Colonic mucosa (tissue), 4 donors: ENCODE data around the gene ARHGAP28. TPM values are rescaled to one million over a fixed set of nuclear protein-coding genes. Genes with fewer than 3 reads are reported as not detected.

Experiments used
- DNase-seq: peaks from one replicate; pipeline ENCODE4 v3.0.0-alpha.2; 2020
- H3K27ac ChIP-seq: fragments of 200-600 bp; one replicate; pipeline ENCODE4 v1.8.0; 2021
- H3K27me3 ChIP-seq: fragments of 200-600 bp; one replicate; pipeline ENCODE4 v1.8.0; 2021
- H3K36me3 ChIP-seq: fragments of 200-600 bp; one replicate; pipeline ENCODE4 v1.8.0; 2021
- H3K4me1 ChIP-seq: fragments of 200-600 bp; one replicate; pipeline ENCODE4 v1.8.0; 2021; ENCODE audit warnings: mild to moderate bottlenecking
- H3K4me3 ChIP-seq: fragments of 200-600 bp; one replicate; pipeline ENCODE4 v1.8.0; 2021
- H3K9ac ChIP-seq, 2 donors: one replicate each; pipeline ENCODE4 v1.7.0; 2013; ENCODE audit warnings: control low read depth in 2 of 2, low read depth in 2 of 2, low read length in 2 of 2
- H3K9me3 ChIP-seq: fragments of 200-600 bp; one replicate; pipeline ENCODE4 v1.8.0; 2021
- CTCF ChIP-seq: fragments of 200-600 bp; IDR thresholded peaks from one replicate; pipeline ENCODE4 v1.8.0; 2022; ENCODE audit warnings: antibody characterized with exemption, mild to moderate bottlenecking
- intact Hi-C: fragments of 100-400 bp; cut with DNase I; formaldehyde crosslinking; loops from one replicate; pipeline ENCODE4 v1.14.1; 2022
- total RNA-seq, 2 donors: library from RNA; stranded (reverse); fragmentation: NEBNext Ultra II Directional in 1 of 2; extraction: Animal tissue kit (Norgen Biotek cat#: 25700) in 1 of 2; gene quantifications; one replicate each; pipeline ENCODE4 v1.2.1, GENCODE V29; 2021
- donor health status: healthy.
- donor health status: DM: no; HTN: no; CAD: no.
- donor health status: DM: no; HTN: no; CAD: no.

Gene ARHGAP28
- total RNA-seq, 2 donors from 2014 or later, result 1.9 to 2.9 TPM

DNA sequence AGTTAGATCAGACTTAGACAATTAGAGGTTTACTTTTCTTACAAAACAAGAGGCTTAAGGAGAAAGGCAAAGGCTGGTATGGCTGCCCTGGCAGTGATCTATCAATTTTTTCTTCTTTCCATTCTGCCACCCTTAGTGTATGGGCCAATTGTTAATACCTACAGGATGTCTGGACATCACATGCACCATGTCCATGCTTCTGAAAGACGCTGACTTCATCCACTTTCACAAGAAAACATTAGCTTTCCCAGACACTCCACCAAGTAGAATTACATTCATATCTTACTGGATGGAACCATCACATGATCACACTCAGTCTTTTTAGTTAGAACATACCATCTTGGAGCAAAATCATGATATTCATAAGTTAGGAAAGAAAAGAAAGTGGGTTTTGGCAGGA is 120.9 kb downstream of the ARHGAP28 start:
- Histone ChIP-seq H3K4me1 (no peaks in the 10 kb centered on the region), H3K27ac (no peak overlapping the region), H3K9ac (no peak overlapping the region), H3K4me3 (no peak overlapping the region), H3K36me3 (no peaks in the 10 kb centered on the region), H3K27me3 (no peaks in the 10 kb centered on the region), H3K9me3 (no peaks in the 10 kb centered on the region)
- DNase-seq, result no peak
- no peak for TF ChIP-seq CTCF
- intact Hi-C loops, result no loop called here

- Histone ChIP-seq H3K9me3 (no peaks in the 10 kb centered on the region), H3K36me3 (no peaks in the 10 kb centered on the region), H3K27ac (no peak overlapping the region), H3K4me1 (no peaks in the 10 kb centered on the region), H3K4me3 (no peak overlapping the region), H3K9ac (no peak overlapping the region), H3K27me3 (no peaks in the 10 kb centered on the region)
- DNase-seq, result no peak
- TF ChIP-seq CTCF, result no peak
- intact Hi-C loops, result no loop called here
Measured at GRCh38 chr18:6851480-6851879, 122.0 kb downstream of the ARHGAP28 start.

DNA sequence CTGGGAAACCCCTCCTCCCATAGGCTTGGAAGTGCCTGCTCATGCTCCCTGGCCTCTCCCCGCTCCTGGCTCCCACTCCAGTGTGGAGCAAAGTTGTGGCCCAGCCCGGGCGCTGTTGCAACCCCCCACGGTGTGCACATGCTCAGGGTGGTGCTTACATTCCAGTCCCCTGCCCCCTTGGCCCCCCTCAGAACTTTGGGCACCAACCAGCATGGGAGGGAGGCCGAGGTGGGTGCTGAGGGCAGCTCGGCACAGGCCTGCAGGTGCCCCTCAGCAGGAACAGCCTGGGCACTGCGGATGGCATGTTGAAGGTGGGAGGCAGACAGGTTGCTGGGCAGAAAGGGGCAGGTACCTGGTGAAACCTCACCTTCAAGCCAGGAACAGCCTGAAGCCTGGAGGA is 125.3 kb downstream of the ARHGAP28 start:
- no peaks in the 10 kb centered on the region for H3K36me3 ChIP-seq
- H3K4me1 ChIP-seq, result no peaks in the 10 kb centered on the region
- no peaks in the 10 kb centered on the region for H3K9me3 ChIP-seq
- intact Hi-C loops, result no loop called here
- no peak overlapping the region for H3K27ac ChIP-seq
- no peaks in the 10 kb centered on the region for H3K27me3 ChIP-seq
- no peak overlapping the region for H3K9ac ChIP-seq
- no peak overlapping the region for H3K4me3 ChIP-seq
- DNase-seq, result no peak
- no peak for TF ChIP-seq CTCF

DNA sequence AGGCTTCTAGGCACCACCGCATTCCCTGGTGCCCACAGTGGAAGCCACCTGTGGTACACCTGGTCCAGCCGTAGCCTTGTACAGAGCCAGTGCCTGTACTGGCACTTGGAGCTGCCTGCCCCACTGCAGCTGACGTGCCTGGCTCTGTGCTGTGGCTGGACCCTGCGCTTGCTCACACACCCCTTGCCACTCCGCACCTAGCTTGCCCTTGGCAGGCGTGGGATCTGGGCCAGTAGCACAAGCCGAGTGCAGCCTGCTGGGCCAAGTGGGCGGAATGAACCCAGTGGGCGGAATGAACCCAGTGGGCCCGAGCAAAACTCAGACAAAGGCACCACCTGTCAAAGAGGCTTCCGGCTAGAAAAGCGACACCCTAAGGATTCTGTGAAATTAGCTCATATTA is 126.3 kb downstream of the ARHGAP28 start:
- no peak for TF ChIP-seq CTCF
- no peak overlapping the region for H3K9ac ChIP-seq
- no peaks in the 10 kb centered on the region for H3K9me3 ChIP-seq
- no peaks in the 10 kb centered on the region for H3K27me3 ChIP-seq
- no peaks in the 10 kb centered on the region for H3K4me1 ChIP-seq
- intact Hi-C loops, result no loop called here
- H3K36me3 ChIP-seq, result no peaks in the 10 kb centered on the region
- no peak overlapping the region for H3K27ac ChIP-seq
- no peak overlapping the region for H3K4me3 ChIP-seq
- no peak for DNase-seq

DNA sequence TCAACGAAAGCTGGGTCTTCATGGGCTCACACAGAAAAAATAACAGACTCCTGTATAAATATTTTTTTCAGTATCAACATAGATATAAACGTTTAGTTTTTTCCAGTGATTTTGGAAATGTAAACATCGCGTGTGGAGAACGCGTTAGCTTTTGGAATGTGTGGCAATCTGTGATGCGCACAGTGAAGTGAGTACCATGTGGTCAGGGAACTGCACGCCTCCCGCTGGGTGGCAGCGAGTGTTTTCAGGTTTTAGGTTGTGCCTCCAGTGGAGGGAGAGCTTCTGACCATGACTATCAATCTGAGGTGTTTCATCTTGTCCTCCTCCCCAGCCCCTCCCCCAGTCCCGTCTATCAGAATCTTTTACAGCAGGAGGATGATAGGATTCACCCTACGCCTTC is 127.8 kb downstream of the ARHGAP28 start:
- H3K36me3 ChIP-seq, result no peaks in the 10 kb centered on the region
- no peak overlapping the region for H3K27ac ChIP-seq
- no peaks in the 10 kb centered on the region for H3K4me1 ChIP-seq
- H3K9me3 ChIP-seq, result no peaks in the 10 kb centered on the region
- no peak overlapping the region for H3K9ac ChIP-seq
- TF ChIP-seq CTCF, result no peak
- no peak for DNase-seq
- H3K4me3 ChIP-seq, result no peak overlapping the region
- no peaks in the 10 kb centered on the region for H3K27me3 ChIP-seq
- intact Hi-C loops, result no loop called here
